Effector memory CD4-positive, alpha-beta T cell (primary cell): Measurements from ENCODE around the gene SP140L.
"Not testable (repeated sequence)": the region's sequence is repeated elsewhere in the genome, so short reads cannot be mapped to it uniquely, and the experiment has no call there.

Experiments used
- DNase-seq, 3 donors: peaks; one replicate each; pipeline ENCODE4 v3.0.0-alpha.2; 2020
- H3K27ac ChIP-seq: 2 replicates; pipeline ENCODE4 v1.7.0; 2013; ENCODE audit warnings: mild to moderate bottlenecking, low read length, moderate library complexity; ENCODE audit not compliant: insufficient read depth, poor library complexity, severe bottlenecking
- H3K27me3 ChIP-seq: replicated peaks from 2 replicates; pipeline ENCODE4 v1.7.0; 2013; ENCODE audit warnings: mild to moderate bottlenecking, low read length; ENCODE audit not compliant: insufficient read depth, control insufficient read depth, poor library complexity, severe bottlenecking
- H3K36me3 ChIP-seq: 2 replicates; pipeline ENCODE4 v1.7.0; 2013; ENCODE audit warnings: mild to moderate bottlenecking, low read length, moderate library complexity; ENCODE audit not compliant: control insufficient read depth, insufficient read depth
- H3K4me1 ChIP-seq: 2 replicates; pipeline ENCODE4 v1.7.0; 2013; ENCODE audit warnings: low read length, mild to moderate bottlenecking; ENCODE audit not compliant: control insufficient read depth, insufficient read depth, poor library complexity, severe bottlenecking
- H3K4me3 ChIP-seq: 2 replicates; pipeline ENCODE4 v1.7.0; 2013; ENCODE audit warnings: low read length, low read depth, mild to moderate bottlenecking; ENCODE audit not compliant: insufficient read depth, poor library complexity, severe bottlenecking
- H3K9me3 ChIP-seq: 2 replicates; pipeline ENCODE4 v1.7.0; 2013; ENCODE audit warnings: mild to moderate bottlenecking, low read length, moderate library complexity; ENCODE audit not compliant: control insufficient read depth

The SP140L gene

GRCh38 chr2:230307485-230307884 lies 19.5 kb upstream of the SP140L start:
- Histone ChIP-seq H3K4me1 (no peaks in the 10 kb centered on the region), H3K4me3 (no peak overlapping the region)

GRCh38 chr2:230308402-230309000 lies 18.5 kb upstream of the SP140L start:
- Histone ChIP-seq H3K4me3 (no peak overlapping the region), H3K4me1 (no peaks in the 10 kb centered on the region), H3K9me3 (no peaks in the 10 kb centered on the region), H3K27me3 (no peaks in the 10 kb centered on the region), H3K36me3 (peaks cover 18% of the 10 kb centered on the region), H3K27ac (no peak overlapping the region)
- DNase-seq = no peak

More at GRCh38 chr2:230307485-230307884, 19.5 kb upstream of the SP140L start:
- Histone ChIP-seq H3K27ac (no peak overlapping the region), H3K9me3 (no peaks in the 10 kb centered on the region), H3K27me3 (no peaks in the 10 kb centered on the region), H3K36me3 (peaks cover 11% of the 10 kb centered on the region)
- DNase-seq = no peak

- not testable (repeated sequence) for DNase-seq, H3K27me3 ChIP-seq, H3K4me1 ChIP-seq, H3K9me3 ChIP-seq, H3K4me3 ChIP-seq, H3K27ac ChIP-seq
- peaks cover 18% of the 10 kb centered on the region for H3K36me3 ChIP-seq
Observed at GRCh38 chr2:230310792-230311191, 16.2 kb upstream of the SP140L start.

DNA sequence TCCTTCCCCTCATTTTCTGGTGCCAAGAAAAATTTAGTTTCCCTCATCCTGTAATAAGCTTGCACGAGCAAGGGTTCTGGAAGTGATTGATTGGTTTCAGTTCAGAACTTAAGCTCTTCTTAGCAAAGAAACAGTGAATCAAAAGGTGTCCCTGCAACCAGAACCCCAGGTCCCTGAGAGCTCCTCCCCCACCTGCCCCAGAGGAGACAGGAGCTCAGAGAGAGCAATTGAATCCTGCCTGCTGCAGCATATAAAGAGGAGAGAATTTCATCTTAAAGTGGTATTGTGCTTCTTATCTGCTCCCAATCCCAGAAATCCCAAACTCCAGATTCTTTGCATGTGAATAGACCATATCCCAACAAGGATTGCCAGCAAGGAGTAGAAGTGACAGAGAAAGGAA lies 15.4 kb upstream of the SP140L start:
- H3K27ac ChIP-seq, H3K4me1 ChIP-seq, H3K9me3 ChIP-seq, H3K4me3 ChIP-seq, H3K27me3 ChIP-seq, DNase-seq: not testable (repeated sequence)
- H3K36me3 ChIP-seq = peaks cover 17% of the 10 kb centered on the region

GRCh38 chr2:230312638-230313037 lies 14.4 kb upstream of the SP140L start:
- Histone ChIP-seq H3K4me1 (peaks cover 6% of the 10 kb centered on the region), H3K27ac (no peak overlapping the region), H3K4me3 (no peak overlapping the region), H3K27me3 (no peaks in the 10 kb centered on the region), H3K9me3 (no peaks in the 10 kb centered on the region), H3K36me3 (peaks cover 12% of the 10 kb centered on the region)
- DNase-seq = no peak

GRCh38 chr2:230317366-230317765 lies 9.6 kb upstream of the SP140L start:
- Histone ChIP-seq H3K27ac (peak overlapping the region; percentile 48), H3K4me1 (peaks cover 39% of the 10 kb centered on the region)
- DNase-seq = no peak

DNA sequence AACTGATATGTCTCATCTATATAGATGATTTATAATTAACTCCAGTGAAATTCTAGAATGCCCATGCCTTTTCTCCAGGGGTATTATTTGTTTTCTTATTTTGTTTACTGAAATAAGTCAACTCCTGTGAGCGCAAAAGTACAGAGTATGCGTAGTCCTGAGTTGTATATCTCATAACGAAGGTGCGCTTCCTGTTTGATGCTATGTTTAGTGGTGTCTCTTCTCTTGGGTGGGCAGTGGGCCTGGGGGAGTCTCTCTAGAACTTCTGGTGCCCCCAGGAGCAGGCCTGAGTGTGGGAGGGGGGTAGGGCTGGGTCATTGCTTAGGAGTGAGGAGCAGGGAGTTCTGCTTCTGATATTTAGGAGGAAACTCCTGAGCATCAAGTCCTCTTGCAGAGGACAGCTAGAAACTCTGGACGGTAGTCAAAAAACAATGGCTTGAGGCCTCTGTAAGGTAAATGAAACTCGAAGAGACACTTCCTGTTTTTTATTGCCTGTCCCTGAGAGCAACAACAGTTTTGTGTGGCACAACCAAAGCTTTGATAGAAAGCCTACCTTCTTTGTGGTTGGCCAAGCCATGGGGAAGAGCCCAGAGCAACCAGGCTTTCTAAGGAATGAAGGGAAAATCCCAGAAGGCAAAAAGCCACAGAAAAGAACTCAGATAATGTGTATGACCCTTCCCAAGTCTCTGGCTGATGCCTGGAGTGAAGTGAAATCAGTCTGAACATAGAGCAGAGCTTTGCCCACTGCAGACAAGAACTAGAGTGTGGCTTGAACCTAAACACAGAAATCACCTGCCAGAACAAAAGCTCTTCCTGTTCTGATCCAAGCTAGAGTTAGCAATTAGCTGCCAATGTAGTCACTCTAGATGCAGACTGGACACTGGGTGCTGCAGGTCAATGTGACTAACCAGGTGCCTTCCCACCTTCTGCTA lies 8.5 kb upstream of the SP140L start:
- no peak for DNase-seq
- Histone ChIP-seq H3K27me3 (no peaks in the 10 kb centered on the region), H3K9me3 (no peaks in the 10 kb centered on the region), H3K4me1 (peaks cover 39% of the 10 kb centered on the region), H3K36me3 (no peaks in the 10 kb centered on the region), H3K27ac (peak overlapping the region; percentile 52), H3K4me3 (no peak overlapping the region)

More at GRCh38 chr2:230317366-230317765, 9.6 kb upstream of the SP140L start:
- H3K4me3 ChIP-seq = no peak overlapping the region
- no peaks in the 10 kb centered on the region for H3K9me3 ChIP-seq
- peaks cover 7% of the 10 kb centered on the region for H3K36me3 ChIP-seq
- no peaks in the 10 kb centered on the region for H3K27me3 ChIP-seq

GRCh38 chr2:230319211-230319862 lies 7.7 kb upstream of the SP140L start:
- Histone ChIP-seq H3K27ac (peak overlapping the region; percentile 52), H3K4me3 (no peak overlapping the region), H3K9me3 (no peaks in the 10 kb centered on the region), H3K4me1 (peaks cover 39% of the 10 kb centered on the region), H3K36me3 (no peaks in the 10 kb centered on the region), H3K27me3 (no peaks in the 10 kb centered on the region)
- DNase-seq = peak; percentile 33 to 58 (median 56)

- Histone ChIP-seq H3K4me3 (no peak overlapping the region), H3K9me3 (no peaks in the 10 kb centered on the region), H3K27me3 (no peaks in the 10 kb centered on the region), H3K27ac (no peak overlapping the region), H3K4me1 (peaks cover 39% of the 10 kb centered on the region), H3K36me3 (no peaks in the 10 kb centered on the region)
- DNase-seq = no peak
Observed at GRCh38 chr2:230321031-230321430, 6.0 kb upstream of the SP140L start.
